Amniotic stem cell (primary cell): ENCODE measurements around the gene SLC29A3.

Experiments
- DNase-seq: peaks from one replicate; lab custom pipeline; 2025; lab: John Stamatoyannopoulos, UW

Gene SLC29A3

DNA sequence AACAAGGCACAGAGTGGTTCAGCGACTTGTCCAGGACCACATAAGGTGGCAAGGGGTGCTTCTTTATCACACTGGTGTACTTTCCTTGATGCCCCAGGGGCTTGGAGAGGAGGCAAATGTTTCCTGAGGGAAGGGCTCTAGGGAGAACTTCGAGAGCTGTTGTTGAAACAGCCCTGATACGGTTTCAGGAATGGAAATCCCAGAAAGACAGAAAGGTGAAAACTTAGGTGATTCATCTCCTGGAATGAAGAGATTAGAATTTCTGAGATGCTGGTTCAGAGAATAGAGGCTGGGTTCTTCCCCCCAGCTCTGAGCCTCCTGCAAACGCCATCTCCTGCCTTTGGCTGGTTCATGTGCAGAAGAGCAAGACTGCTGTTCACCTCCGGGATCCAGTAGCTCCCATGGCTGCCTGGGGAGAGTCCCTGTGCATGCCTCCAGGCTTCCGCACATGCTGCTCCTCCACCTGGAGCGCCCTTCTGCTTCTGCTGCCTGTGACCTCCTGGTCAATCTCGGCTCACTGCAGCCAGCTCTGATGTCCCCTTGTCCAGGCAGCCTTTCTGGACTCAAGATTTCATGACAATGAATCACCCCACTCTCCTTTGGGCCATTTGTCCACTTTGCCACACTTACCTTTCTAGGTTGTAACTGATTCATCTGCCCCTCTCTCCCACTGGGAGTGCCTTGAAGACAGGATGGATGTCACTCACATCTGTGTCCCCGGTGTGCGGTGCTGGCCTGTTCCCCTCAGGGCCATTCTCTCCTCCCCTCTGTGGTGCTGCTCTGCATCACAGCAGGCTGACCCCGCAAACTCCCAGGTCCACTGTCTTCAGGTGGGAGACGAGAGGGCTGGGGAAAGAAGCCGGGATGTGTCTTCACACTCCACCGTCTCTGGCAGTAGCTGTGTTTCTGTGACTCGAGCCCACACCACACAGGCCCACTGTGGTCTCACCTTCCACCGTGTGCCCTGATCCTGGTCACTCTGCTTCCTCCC, 74.0 kb downstream of the SLC29A3 start:
- no peak for DNase-seq

- no peak for DNase-seq
Observed at GRCh38 chr10:71393841-71394475, 74.9 kb downstream of the SLC29A3 start.

- DNase-seq, result no peak
Observed at GRCh38 chr10:71394926-71395562, 76.0 kb downstream of the SLC29A3 start.

GRCh38 chr10:71395621-71396020, 76.6 kb downstream of the SLC29A3 start:
- DNase-seq, result no peak

- DNase-seq, result no peak
Observed at GRCh38 chr10:71396084-71396710, 77.1 kb downstream of the SLC29A3 start.

GRCh38 chr10:71396711-71397295, 77.7 kb downstream of the SLC29A3 start, which contains the start of gene CDH23:
CDH23 (plus strand) TSS chr10:71396920; CDS start chr10:71439832, 42,912 bp downstream.
- no peak for DNase-seq

- DNase-seq, result no peak
Observed at GRCh38 chr10:71397296-71398212, 78.5 kb downstream of the SLC29A3 start.

- no peak for DNase-seq
Observed at GRCh38 chr10:71398976-71399375, 79.9 kb downstream of the SLC29A3 start.

DNA sequence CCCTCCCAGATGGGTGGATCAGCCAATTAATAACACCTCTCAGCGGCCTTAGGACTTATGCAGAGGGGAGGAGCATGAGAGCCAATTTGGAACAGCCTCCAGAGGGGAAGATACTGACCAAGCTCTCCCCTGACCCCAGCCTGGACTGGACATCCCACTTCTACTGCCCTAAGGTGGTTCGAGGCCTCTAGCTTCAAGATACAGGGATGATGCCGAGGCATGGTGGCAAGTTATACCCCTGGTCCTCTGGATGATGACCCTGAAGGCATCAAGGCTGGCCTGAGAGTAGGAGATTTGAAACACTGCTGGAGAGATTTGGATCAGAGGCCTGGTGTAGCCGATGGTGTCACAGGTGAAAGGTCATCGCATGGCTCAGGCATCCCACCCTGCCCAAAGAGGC, 80.9 kb downstream of the SLC29A3 start:
- DNase-seq, result no peak

- no peak for DNase-seq
Observed at GRCh38 chr10:71401056-71401455, 82.0 kb downstream of the SLC29A3 start.

GRCh38 chr10:71402005-71402404, 82.9 kb downstream of the SLC29A3 start:
- no peak for DNase-seq

DNA sequence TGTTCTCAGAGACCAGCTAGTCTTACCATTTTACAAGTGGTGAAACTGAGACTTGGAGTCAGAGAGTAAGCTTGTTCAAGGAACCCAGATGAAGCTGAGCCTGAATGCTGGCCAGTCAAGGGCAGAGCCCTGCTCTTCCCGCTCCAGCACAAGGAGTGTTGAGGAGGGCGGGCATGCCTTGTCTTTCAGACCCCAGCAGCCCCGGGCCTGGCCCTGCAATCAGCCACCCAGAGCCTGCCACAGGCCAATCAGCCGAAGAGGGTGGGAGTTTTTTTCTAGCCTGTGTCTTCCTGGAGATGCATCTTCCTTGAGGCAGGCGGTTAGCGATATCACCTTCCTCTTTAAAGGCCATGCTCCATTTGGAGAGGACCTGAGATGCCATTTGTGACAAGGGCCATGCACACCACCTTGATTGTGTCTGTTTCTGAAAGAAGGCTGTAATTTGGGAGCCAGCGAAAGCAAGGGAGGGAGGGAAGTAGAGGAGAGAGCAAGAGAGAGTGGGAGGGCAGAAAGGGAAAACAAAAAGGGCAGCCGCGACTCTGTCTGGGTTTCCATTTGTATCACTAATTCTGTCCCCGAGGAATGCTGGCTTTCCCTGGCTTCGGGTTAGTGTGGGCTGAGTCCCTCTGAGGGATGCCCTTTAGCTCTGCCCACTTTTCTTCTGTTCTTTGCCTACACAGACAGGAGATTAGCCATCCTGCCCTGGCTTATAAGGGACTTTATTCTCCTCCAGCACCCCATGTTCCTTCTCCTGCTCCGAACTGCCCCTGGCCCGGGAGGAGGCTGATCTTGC, 85.6 kb downstream of the SLC29A3 start:
- DNase-seq, result no peak

DNA sequence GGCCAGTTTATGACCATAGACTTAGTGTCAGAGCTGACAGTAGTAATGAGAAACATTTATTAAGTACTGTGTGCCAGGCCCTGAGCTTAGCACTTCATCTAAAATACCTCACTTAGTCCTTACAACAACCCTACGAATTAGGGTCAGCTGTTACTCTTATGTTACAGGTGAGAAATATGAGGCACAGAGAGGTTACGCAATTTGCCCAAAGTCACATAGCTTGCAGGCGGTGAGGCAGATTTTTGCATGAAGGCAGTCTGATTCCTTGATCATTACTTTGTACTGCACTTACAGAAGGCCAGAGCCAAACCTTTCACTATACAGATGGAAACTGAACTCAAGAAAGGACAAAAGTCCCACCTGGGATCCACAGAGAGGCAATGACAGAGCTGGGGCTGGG, 87.8 kb downstream of the SLC29A3 start:
- no peak for DNase-seq

DNA sequence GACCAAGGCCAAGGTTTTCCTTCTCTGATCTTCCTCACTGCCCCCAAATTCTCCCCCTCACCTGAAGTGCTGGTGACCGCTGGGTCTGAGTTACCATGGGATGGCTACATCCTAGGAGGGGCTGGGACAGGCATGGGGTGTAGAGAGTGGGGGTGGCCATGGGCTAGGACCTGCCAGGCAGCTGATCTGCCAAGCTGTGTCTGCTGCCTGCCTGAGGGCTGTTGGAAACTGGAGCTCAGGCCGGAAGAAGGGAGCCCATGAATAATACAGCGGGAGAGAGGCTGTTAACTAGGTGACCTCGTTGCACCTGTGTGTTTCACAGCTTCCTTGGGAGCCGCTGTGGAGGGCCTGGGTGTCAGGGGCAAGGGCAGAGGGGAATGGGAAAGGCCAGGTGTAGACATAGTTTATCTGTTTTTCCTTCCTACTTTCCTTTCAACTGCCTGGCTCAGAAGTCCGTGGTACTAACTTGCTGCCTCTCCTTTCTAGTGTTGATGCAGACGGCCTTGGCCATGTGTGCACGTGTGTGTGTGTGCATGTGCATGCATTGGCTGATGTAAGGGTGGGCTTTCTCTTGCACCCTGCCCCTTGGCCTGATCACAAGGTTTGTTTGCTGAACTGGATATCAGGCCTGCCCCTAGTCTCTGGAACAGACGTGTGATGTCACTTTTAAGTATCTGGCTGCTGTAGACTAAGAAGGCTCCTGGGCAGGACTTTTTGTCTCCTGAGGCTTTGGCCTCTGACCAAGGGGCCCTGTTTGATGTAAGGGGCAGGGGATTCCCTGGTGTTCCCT, 89.6 kb downstream of the SLC29A3 start:
- DNase-seq, result no peak

- no peak for DNase-seq
Observed at GRCh38 chr10:71409516-71410104, 90.6 kb downstream of the SLC29A3 start.
